ENCODE measurements around the gene EEPD1.

EEPD1 gene

GRCh38 chr7:36277249-36277542 lies 124.1 kb downstream of the EEPD1 start:
- no peak for DNase-seq (ENCODE audit: insufficient read length, low spot score)
- no peak for FAIRE-seq

- FAIRE-seq (no peak), DNase-seq (ENCODE audit: insufficient read length, low spot score) (no peak)
Observed at GRCh38 chr7:36278069-36278619, 125.1 kb downstream of the EEPD1 start.

GRCh38 chr7:36278620-36279172 lies 125.6 kb downstream of the EEPD1 start:
- DNase-seq (ENCODE audit: insufficient read length, low spot score): no peak
- FAIRE-seq: no peak

- DNase-seq (ENCODE audit: insufficient read length, low spot score) (no peak), FAIRE-seq (peak; percentile 75)
Observed at GRCh38 chr7:36279200-36279925, 126.3 kb downstream of the EEPD1 start.

GRCh38 chr7:36279926-36280315 lies 126.9 kb downstream of the EEPD1 start:
- no peak for FAIRE-seq
- no peak for DNase-seq (ENCODE audit: insufficient read length, low spot score)

GRCh38 chr7:36280840-36281812 lies 128.1 kb downstream of the EEPD1 start:
- DNase-seq (ENCODE audit: insufficient read length, low spot score): no peak
- no peak for FAIRE-seq

GRCh38 chr7:36281945-36282717 lies 129.1 kb downstream of the EEPD1 start:
- FAIRE-seq (no peak), DNase-seq (ENCODE audit: insufficient read length, low spot score) (no peak)

- FAIRE-seq: no peak
- DNase-seq (ENCODE audit: insufficient read length, low spot score): no peak
Observed at GRCh38 chr7:36283181-36283580, 130.1 kb downstream of the EEPD1 start.

GRCh38 chr7:36283711-36284130 lies 130.7 kb downstream of the EEPD1 start:
- DNase-seq (ENCODE audit: insufficient read length, low spot score) (peak; percentile 41), FAIRE-seq (no peak)

GRCh38 chr7:36284456-36285090 lies 131.5 kb downstream of the EEPD1 start:
- no peak for FAIRE-seq

GRCh38 chr7:36285276-36285675 lies 132.2 kb downstream of the EEPD1 start:
- DNase-seq (ENCODE audit: insufficient read length, low spot score) (no peak), FAIRE-seq (no peak)

More at GRCh38 chr7:36284456-36285090, 131.5 kb downstream of the EEPD1 start:
- no peak for DNase-seq (ENCODE audit: insufficient read length, low spot score)

- DNase-seq (ENCODE audit: insufficient read length, low spot score) (no peak), FAIRE-seq (no peak)
Observed at GRCh38 chr7:36286226-36286625, 133.2 kb downstream of the EEPD1 start.

GRCh38 chr7:36286688-36287087 lies 133.6 kb downstream of the EEPD1 start:
- DNase-seq (ENCODE audit: insufficient read length, low spot score): no peak
- no peak for FAIRE-seq

GRCh38 chr7:36287371-36288241 lies 134.6 kb downstream of the EEPD1 start:
- DNase-seq (ENCODE audit: insufficient read length, low spot score): no peak
- peak; percentile 64 for FAIRE-seq

- no peak for DNase-seq (ENCODE audit: insufficient read length, low spot score)
- FAIRE-seq: no peak
Observed at GRCh38 chr7:36288501-36288900, 135.4 kb downstream of the EEPD1 start.

GRCh38 chr7:36289833-36290661 lies 137.0 kb downstream of the EEPD1 start:
- FAIRE-seq: no peak
- DNase-seq (ENCODE audit: insufficient read length, low spot score): no peak

- DNase-seq (ENCODE audit: insufficient read length, low spot score): peak; percentile 69
- peak; percentile 93 for FAIRE-seq
Observed at GRCh38 chr7:36291387-36292316, 138.6 kb downstream of the EEPD1 start.

Measured in GM19239 (cell line).